PFSK-1 (cell line): Measurements from ENCODE around the gene SLC46A2.

Experiments
- FOXP2 ChIP-seq: optimal IDR thresholded peaks from 2 replicates; pipeline ENCODE3; 2011; ENCODE audit warnings: borderline replicate concordance, control low read depth, inconsistent platforms; ENCODE audit not compliant: insufficient read depth; ENCODE audit errors: extremely low read length, extremely low read depth
- POLR2AphosphoS5 ChIP-seq: IDR thresholded peaks from 2 replicates; pipeline ENCODE4 v1.6.1; 2012; ENCODE audit warnings: low read depth, mild to moderate bottlenecking, control low read depth, low read length, moderate library complexity
- SIN3A ChIP-seq: IDR thresholded peaks from 2 replicates; pipeline ENCODE4 v1.6.1; 2012; ENCODE audit warnings: mild to moderate bottlenecking, low read length, moderate library complexity, borderline replicate concordance; ENCODE audit not compliant: insufficient read depth
- TAF1 ChIP-seq: IDR thresholded peaks from 2 replicates; pipeline ENCODE4 v1.6.1; 2012; ENCODE audit warnings: low read length, control low read depth, borderline replicate concordance; ENCODE audit not compliant: insufficient read depth
- TF ChIP-seq, protein P1 (sequence below), 2 experiments: IDR thresholded peaks; 2 replicates each; pipeline versions ENCODE4 v1.6.1 to v1.8.0; 2011 to 2012; ENCODE audit warnings: low read depth in 2 of 2, low read length in 2 of 2, control low read depth in 1 of 2, inconsistent platforms in 1 of 2, mild to moderate bottlenecking in 1 of 2, moderate library complexity in 1 of 2; ENCODE audit not compliant: insufficient read depth in 1 of 2

Gene SLC46A2

GRCh38 chr9:112864982-112865381 lies 25.7 kb downstream of the SLC46A2 start:
- no peak for TF ChIP-seq POLR2AphosphoS5

DNA sequence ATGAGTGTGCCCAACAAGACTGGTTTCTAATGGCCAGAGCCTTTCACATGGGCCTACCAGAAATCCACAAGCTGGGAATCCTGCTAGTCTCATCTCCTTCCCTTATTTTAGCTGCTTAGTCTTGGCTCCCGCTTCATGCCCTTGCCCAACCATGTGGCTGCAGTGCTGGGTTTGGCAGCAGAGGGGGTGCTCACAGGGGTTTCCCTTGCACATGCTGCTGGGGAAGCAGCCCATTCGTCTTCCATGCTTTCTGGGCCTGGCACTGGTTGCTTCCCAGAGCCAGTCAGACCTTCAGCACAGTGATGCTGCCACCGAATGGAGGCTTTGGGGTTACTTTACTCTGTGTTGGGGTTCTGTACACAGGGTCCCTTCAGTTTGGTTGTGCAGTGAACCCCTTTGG lies 26.3 kb downstream of the SLC46A2 start:
- TF ChIP-seq TAF1 = no peak
- no peak for TF ChIP-seq FOXP2
- no peak for TF ChIP-seq SIN3A
- TF ChIP-seq, protein P1, sequence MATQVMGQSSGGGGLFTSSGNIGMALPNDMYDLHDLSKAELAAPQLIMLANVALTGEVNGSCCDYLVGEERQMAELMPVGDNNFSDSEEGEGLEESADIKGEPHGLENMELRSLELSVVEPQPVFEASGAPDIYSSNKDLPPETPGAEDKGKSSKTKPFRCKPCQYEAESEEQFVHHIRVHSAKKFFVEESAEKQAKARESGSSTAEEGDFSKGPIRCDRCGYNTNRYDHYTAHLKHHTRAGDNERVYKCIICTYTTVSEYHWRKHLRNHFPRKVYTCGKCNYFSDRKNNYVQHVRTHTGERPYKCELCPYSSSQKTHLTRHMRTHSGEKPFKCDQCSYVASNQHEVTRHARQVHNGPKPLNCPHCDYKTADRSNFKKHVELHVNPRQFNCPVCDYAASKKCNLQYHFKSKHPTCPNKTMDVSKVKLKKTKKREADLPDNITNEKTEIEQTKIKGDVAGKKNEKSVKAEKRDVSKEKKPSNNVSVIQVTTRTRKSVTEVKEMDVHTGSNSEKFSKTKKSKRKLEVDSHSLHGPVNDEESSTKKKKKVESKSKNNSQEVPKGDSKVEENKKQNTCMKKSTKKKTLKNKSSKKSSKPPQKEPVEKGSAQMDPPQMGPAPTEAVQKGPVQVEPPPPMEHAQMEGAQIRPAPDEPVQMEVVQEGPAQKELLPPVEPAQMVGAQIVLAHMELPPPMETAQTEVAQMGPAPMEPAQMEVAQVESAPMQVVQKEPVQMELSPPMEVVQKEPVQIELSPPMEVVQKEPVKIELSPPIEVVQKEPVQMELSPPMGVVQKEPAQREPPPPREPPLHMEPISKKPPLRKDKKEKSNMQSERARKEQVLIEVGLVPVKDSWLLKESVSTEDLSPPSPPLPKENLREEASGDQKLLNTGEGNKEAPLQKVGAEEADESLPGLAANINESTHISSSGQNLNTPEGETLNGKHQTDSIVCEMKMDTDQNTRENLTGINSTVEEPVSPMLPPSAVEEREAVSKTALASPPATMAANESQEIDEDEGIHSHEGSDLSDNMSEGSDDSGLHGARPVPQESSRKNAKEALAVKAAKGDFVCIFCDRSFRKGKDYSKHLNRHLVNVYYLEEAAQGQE (IDR thresholded peaks at IDR 0.05; ENCODE audit: insufficient read depth in 1 of 2, low read depth in 2 of 2, low read length in 2 of 2) = no peak
- TF ChIP-seq POLR2AphosphoS5 = no peak

GRCh38 chr9:112863746-112864145 lies 26.9 kb downstream of the SLC46A2 start:
- TF ChIP-seq TAF1 (no peak), POLR2AphosphoS5 (no peak), SIN3A (no peak), FOXP2 (no peak)
- TF ChIP-seq, protein P1 (IDR thresholded peaks at IDR 0.05; ENCODE audit: insufficient read depth in 1 of 2, low read depth in 2 of 2, low read length in 2 of 2) = no peak

DNA sequence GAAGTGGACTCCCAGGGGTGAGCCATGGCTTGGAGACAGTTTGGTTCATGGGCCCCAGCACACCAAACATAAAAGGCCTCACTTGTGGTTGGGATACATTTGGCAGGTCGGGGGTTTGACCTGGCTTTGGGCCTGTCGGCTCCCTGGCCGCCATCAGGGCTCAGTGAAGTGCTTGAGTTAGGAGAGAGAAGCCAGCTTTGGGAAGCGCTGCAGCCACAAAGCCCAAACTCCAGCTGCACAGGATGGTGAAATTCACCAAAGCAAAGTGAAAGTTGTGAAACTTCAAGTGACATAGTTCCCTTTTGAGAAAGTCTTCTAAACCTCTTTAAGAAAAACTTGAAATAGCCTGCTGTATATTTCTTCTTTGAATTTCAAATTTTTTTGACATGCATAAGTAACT lies 27.5 kb downstream of the SLC46A2 start:
- TF ChIP-seq, protein P1 (IDR thresholded peaks at IDR 0.05; ENCODE audit: insufficient read depth in 1 of 2, low read depth in 2 of 2, low read length in 2 of 2) = no peak
- TF ChIP-seq FOXP2 (no peak), SIN3A (no peak), POLR2AphosphoS5 (no peak), TAF1 (no peak)

- TF ChIP-seq, protein P1 (IDR thresholded peaks at IDR 0.05; ENCODE audit: insufficient read depth in 1 of 2, low read depth in 2 of 2, low read length in 2 of 2) = no peak
These were observed 28.8 kb downstream of the SLC46A2 start for GRCh38 chr9:112861638-112862555.
